Smooth muscle cell (in vitro differentiated cells): ENCODE results near the gene RNFT2. TPM values are rescaled to one million over a fixed set of nuclear protein-coding genes. Genes with fewer than 3 reads are reported as not detected.

Experiments used
- DNase-seq: peaks from one replicate; lab custom pipeline; 2025; ENCODE audit not compliant: unreplicated experiment; lab: John Stamatoyannopoulos, UW
- H2AFZ ChIP-seq: fragments of 200-600 bp; sonication (generic); 2 replicates; pipeline ENCODE4 v1.6.0; 2016; ENCODE audit warnings: antibody characterized with exemption, low read depth, mild to moderate bottlenecking
- H3F3A ChIP-seq: fragments of 200-600 bp; sonication (generic); 2 replicates; pipeline ENCODE4 v1.6.0; 2017; ENCODE audit warnings: antibody characterized with exemption, low read depth
- H3K27ac ChIP-seq: fragments of 200-600 bp; sonication (generic); 2 replicates; pipeline ENCODE4 v1.5.1; 2016; ENCODE audit warnings: low read depth, mild to moderate bottlenecking
- H3K27me3 ChIP-seq: fragments of 200-600 bp; sonication (generic); 2 replicates; pipeline ENCODE4 v1.6.1; 2016; ENCODE audit warnings: low read depth, mild to moderate bottlenecking
- H3K36me3 ChIP-seq: fragments of 200-600 bp; sonication (generic); 2 replicates; pipeline ENCODE4 v1.5.1; 2016; ENCODE audit warnings: low read depth
- H3K4me1 ChIP-seq: fragments of 200-600 bp; sonication (generic); 2 replicates; pipeline ENCODE4 v1.5.1; 2016; ENCODE audit warnings: low read depth
- H3K4me2 ChIP-seq: fragments of 200-600 bp; sonication (generic); 2 replicates; pipeline ENCODE4 v1.6.0; 2016; ENCODE audit warnings: mild to moderate bottlenecking
- H3K4me3 ChIP-seq: fragments of 200-600 bp; sonication (generic); 2 replicates; pipeline ENCODE4 v1.5.1; 2016; ENCODE audit warnings: mild to moderate bottlenecking
- H3K79me2 ChIP-seq: fragments of 200-600 bp; sonication (generic); 2 replicates; pipeline ENCODE4 v1.6.0; 2016; ENCODE audit warnings: low read depth, mild to moderate bottlenecking
- H3K9ac ChIP-seq: fragments of 200-600 bp; sonication (generic); 2 replicates; pipeline ENCODE4 v1.6.0; 2016; ENCODE audit warnings: low read depth
- H3K9me3 ChIP-seq: fragments of 200-600 bp; sonication (generic); replicated peaks from 2 replicates; pipeline ENCODE4 v1.5.1; 2016; ENCODE audit warnings: low read depth
- H4K20me1 ChIP-seq: fragments of 200-600 bp; sonication (generic); 2 replicates; pipeline ENCODE4 v1.6.0; 2016; ENCODE audit warnings: low read depth
- WGBS: methylation state at CpG from one replicate; pipeline ENCODE4 v1.1.7; 2016; ENCODE audit warnings: low lambda C conversion rate; 5-methylcytosine and 5-hydroxymethylcytosine counted together
- polyA plus RNA-seq: library from polyadenylated mRNA; unstranded; fragments of >200 nt; fragmentation: Nextera tagmentation; extraction: Ambion mirVana; gene quantifications from 2 replicates; pipeline ENCODE4 v1.2.1, GENCODE V29; 2016
- total RNA-seq: library from RNA; depleted of rRNA; stranded (reverse); fragments of >200 nt; gene quantifications from 2 replicates; pipeline ENCODE4 v1.2.3, GENCODE V29; 2014
- TF ChIP-seq, protein P1 (sequence below): fragments of 200-600 bp; sonication (generic); IDR thresholded peaks from 2 replicates; pipeline ENCODE4 v1.5.1; 2017; ENCODE audit warnings: borderline replicate concordance, mild to moderate bottlenecking, antibody characterized with exemption; ENCODE audit not compliant: insufficient read depth, poor library complexity, severe bottlenecking

The RNFT2 gene
- total and polyA plus RNA-seq, 2 experiments from 2014 or later: 2.0 to 2.4 TPM

GRCh38 chr12:116821291-116821690 is 83.2 kb downstream of the RNFT2 start:
- H3K4me2 ChIP-seq: no peak overlapping the region
- no peaks in the 10 kb centered on the region for H3K79me2 ChIP-seq
- no peak overlapping the region for H2AFZ ChIP-seq
- H3K9ac ChIP-seq: no peak overlapping the region
- WGBS: 80% methylated on average over 8 of the region's 8 CpGs
- no peak for DNase-seq
- peaks cover 9% of the 10 kb centered on the region for H3K4me1 ChIP-seq
- no peaks in the 10 kb centered on the region for H3K9me3 ChIP-seq
- no peak overlapping the region for H3K27ac ChIP-seq
- no peaks in the 10 kb centered on the region for H3K27me3 ChIP-seq
- no peak overlapping the region for H3K4me3 ChIP-seq
- H3K36me3 ChIP-seq: no peaks in the 10 kb centered on the region
- no peaks in the 10 kb centered on the region for H4K20me1 ChIP-seq
- TF ChIP-seq, protein P1, sequence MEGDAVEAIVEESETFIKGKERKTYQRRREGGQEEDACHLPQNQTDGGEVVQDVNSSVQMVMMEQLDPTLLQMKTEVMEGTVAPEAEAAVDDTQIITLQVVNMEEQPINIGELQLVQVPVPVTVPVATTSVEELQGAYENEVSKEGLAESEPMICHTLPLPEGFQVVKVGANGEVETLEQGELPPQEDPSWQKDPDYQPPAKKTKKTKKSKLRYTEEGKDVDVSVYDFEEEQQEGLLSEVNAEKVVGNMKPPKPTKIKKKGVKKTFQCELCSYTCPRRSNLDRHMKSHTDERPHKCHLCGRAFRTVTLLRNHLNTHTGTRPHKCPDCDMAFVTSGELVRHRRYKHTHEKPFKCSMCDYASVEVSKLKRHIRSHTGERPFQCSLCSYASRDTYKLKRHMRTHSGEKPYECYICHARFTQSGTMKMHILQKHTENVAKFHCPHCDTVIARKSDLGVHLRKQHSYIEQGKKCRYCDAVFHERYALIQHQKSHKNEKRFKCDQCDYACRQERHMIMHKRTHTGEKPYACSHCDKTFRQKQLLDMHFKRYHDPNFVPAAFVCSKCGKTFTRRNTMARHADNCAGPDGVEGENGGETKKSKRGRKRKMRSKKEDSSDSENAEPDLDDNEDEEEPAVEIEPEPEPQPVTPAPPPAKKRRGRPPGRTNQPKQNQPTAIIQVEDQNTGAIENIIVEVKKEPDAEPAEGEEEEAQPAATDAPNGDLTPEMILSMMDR: no peak
- peaks cover 4% of the 10 kb centered on the region for H3F3A ChIP-seq

GRCh38 chr12:116827432-116827831 is 89.3 kb downstream of the RNFT2 start:
- DNase-seq: no peak
- no peak overlapping the region for H3K27ac ChIP-seq
- no peaks in the 10 kb centered on the region for H3K4me1 ChIP-seq
- H3K9me3 ChIP-seq: no peaks in the 10 kb centered on the region
- H2AFZ ChIP-seq: no peak overlapping the region
- no peak overlapping the region for H3K9ac ChIP-seq
- H3F3A ChIP-seq: no peaks in the 10 kb centered on the region
- no peaks in the 10 kb centered on the region for H3K27me3 ChIP-seq
- no peak overlapping the region for H3K4me2 ChIP-seq
- WGBS: 91% methylated on average over 4 of the region's 4 CpGs
- TF ChIP-seq, protein P1: no peak
- no peak overlapping the region for H3K4me3 ChIP-seq
- no peaks in the 10 kb centered on the region for H3K79me2 ChIP-seq
- no peaks in the 10 kb centered on the region for H4K20me1 ChIP-seq
- no peaks in the 10 kb centered on the region for H3K36me3 ChIP-seq

DNA sequence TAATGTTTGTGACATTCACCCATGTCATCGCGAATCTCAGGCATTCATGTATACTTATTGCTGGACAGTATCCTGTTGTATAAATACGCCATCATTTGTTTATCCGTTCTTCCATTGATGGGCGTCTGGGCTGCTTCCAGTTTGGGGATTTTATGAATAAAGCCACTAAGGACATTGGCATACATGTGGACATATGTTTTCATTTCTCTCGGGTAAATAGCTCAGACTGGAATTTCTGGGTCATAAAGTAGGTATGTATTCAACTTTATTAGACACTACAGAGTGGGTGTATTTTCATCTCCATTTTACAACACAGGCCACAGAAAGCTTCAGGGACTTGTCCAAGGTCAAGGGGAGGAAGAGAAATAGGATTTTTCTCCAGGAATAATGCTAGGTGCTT is 94.2 kb downstream of the RNFT2 start:
- DNase-seq: no peak
- Histone ChIP-seq H3K79me2 (no peaks in the 10 kb centered on the region), H3K9me3 (no peaks in the 10 kb centered on the region), H3K9ac (no peak overlapping the region), H3K36me3 (no peaks in the 10 kb centered on the region), H3K4me1 (no peaks in the 10 kb centered on the region), H3F3A (no peaks in the 10 kb centered on the region), H3K27ac (no peak overlapping the region), H3K4me2 (no peak overlapping the region), H4K20me1 (no peaks in the 10 kb centered on the region), H3K27me3 (no peaks in the 10 kb centered on the region), H2AFZ (no peak overlapping the region), H3K4me3 (no peak overlapping the region)
- TF ChIP-seq, protein P1: no peak
- 78% methylated on average over 6 of the region's 6 CpGs for WGBS

- DNase-seq: no peak
- 94% methylated on average over 10 of the region's 10 CpGs for WGBS
Observed at GRCh38 chr12:116833474-116833873, 95.4 kb downstream of the RNFT2 start.

More at GRCh38 chr12:116833474-116833873, 95.4 kb downstream of the RNFT2 start:
- Histone ChIP-seq H3K27me3 (no peaks in the 10 kb centered on the region), H3K4me1 (no peaks in the 10 kb centered on the region), H3K9ac (no peak overlapping the region), H3K4me2 (no peak overlapping the region), H3K79me2 (no peaks in the 10 kb centered on the region), H4K20me1 (no peaks in the 10 kb centered on the region), H3K4me3 (no peak overlapping the region), H3K27ac (no peak overlapping the region), H3K36me3 (no peaks in the 10 kb centered on the region), H2AFZ (no peak overlapping the region), H3K9me3 (no peaks in the 10 kb centered on the region), H3F3A (no peaks in the 10 kb centered on the region)
- TF ChIP-seq, protein P1: no peak
